ENCODE data around the gene SFTA2.
"Not testable (repeated sequence)": the region's sequence is repeated elsewhere in the genome, so short reads cannot be mapped to it uniquely, and the experiment has no call there.

Gene SFTA2

GRCh38 chr6:30931969-30932645 is at the start of gene SFTA2:
SFTA2 (minus strand) TSS chr6:30932170; CDS start chr6:30932096, 74 bp downstream.
- no peak for DNase-seq (ENCODE audit: low read depth, low spot score)

GRCh38 chr6:30979690-30980089 is 47.7 kb upstream of the SFTA2 start:
- DNase-seq (ENCODE audit: low read depth, low spot score), result no peak

- no peak for DNase-seq (ENCODE audit: low read depth, low spot score)
These were observed 47.2 kb upstream of the SFTA2 start for GRCh38 chr6:30979141-30979540.

- no peak for DNase-seq (ENCODE audit: low read depth, low spot score)
These were observed 42.7 kb upstream of the SFTA2 start for GRCh38 chr6:30974490-30975252.

GRCh38 chr6:30972816-30973215 is 40.8 kb upstream of the SFTA2 start:
- no peak for DNase-seq (ENCODE audit: low read depth, low spot score)

GRCh38 chr6:30970946-30971345 is 39.0 kb upstream of the SFTA2 start:
- no peak for DNase-seq (ENCODE audit: low read depth, low spot score)

- not testable (repeated sequence) for DNase-seq (ENCODE audit: low read depth, low spot score)
These were observed 37.2 kb upstream of the SFTA2 start for GRCh38 chr6:30969171-30969570.

GRCh38 chr6:30966154-30966553 is 34.2 kb upstream of the SFTA2 start:
- no peak for DNase-seq (ENCODE audit: low read depth, low spot score)

GRCh38 chr6:30965140-30965601 is 33.2 kb upstream of the SFTA2 start:
- DNase-seq (ENCODE audit: low read depth, low spot score), result no peak

GRCh38 chr6:30964075-30964474 is 32.1 kb upstream of the SFTA2 start:
- no peak for DNase-seq (ENCODE audit: low read depth, low spot score)

- DNase-seq (ENCODE audit: low read depth, low spot score), result no peak
These were observed 31.7 kb upstream of the SFTA2 start for GRCh38 chr6:30963641-30964040.

- DNase-seq (ENCODE audit: low read depth, low spot score), result no peak
These were observed 30.7 kb upstream of the SFTA2 start for GRCh38 chr6:30962716-30963115.

GRCh38 chr6:30960907-30961673 is 29.1 kb upstream of the SFTA2 start:
- DNase-seq (ENCODE audit: low read depth, low spot score), result no peak

GRCh38 chr6:30957716-30958115 is 25.7 kb upstream of the SFTA2 start:
- DNase-seq (ENCODE audit: low read depth, low spot score), result no peak

- peak; percentile 61 for DNase-seq (ENCODE audit: low read depth, low spot score)
These were observed 23.5 kb upstream of the SFTA2 start for GRCh38 chr6:30955367-30956042.

GRCh38 chr6:30954631-30955366 is 22.8 kb upstream of the SFTA2 start:
- no peak for DNase-seq (ENCODE audit: low read depth, low spot score)

- DNase-seq (ENCODE audit: low read depth, low spot score), result no peak
These were observed 20.0 kb upstream of the SFTA2 start for GRCh38 chr6:30951907-30952469.

- DNase-seq (ENCODE audit: low read depth, low spot score), result no peak
These were observed 16.8 kb upstream of the SFTA2 start for GRCh38 chr6:30948811-30949210.

GRCh38 chr6:30947231-30947630 is 15.3 kb upstream of the SFTA2 start:
- no peak for DNase-seq (ENCODE audit: low read depth, low spot score)

GRCh38 chr6:30945281-30945680 is 13.3 kb upstream of the SFTA2 start:
- no peak for DNase-seq (ENCODE audit: low read depth, low spot score)

GRCh38 chr6:30944051-30944450 is 12.1 kb upstream of the SFTA2 start:
- DNase-seq (ENCODE audit: low read depth, low spot score), result no peak
